ENCODE measurements around the gene ANKRD12.

The ANKRD12 gene

GRCh38 chr18:9174302-9174701, 37.7 kb downstream of the ANKRD12 start:
- DNase-seq (ENCODE audit: insufficient read length, low spot score) (no peak), FAIRE-seq (no peak)
- TF ChIP-seq POLR2A (IDR thresholded peaks at IDR 0.05; ENCODE audit: low read depth, low read length) (no peak), PAX5 (IDR thresholded peaks at IDR 0.05; ENCODE audit: insufficient read depth, low read length, severe bottlenecking) (no peak), SPI1 (IDR thresholded peaks at IDR 0.05; ENCODE audit: low read depth, low read length) (no peak), POU2F2 (IDR thresholded peaks at IDR 0.05; ENCODE audit: low read depth, low read length) (no peak), POLR2AphosphoS5 (IDR thresholded peaks at IDR 0.05; ENCODE audit: low read depth, low read length) (no peak)

DNA sequence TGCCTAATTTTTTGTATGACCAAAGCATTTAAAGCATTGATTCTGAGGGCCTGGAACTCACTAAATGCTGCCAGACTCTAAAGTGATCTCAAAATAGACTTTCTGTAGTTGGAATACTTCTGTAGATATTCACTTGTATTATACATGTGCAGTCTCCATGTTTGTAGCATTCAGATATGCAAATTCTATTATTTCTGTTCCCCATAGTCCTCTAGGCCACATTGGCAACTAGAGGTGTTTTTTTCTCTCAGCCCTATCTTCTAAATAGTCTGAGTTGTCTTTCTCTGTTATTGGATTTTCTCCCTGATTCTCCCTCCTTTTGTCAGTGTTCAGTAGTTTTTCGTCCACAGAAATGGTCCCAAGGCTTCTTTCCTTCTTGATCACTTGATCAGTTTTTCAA, 38.5 kb downstream of the ANKRD12 start:
- TF ChIP-seq SPI1 (IDR thresholded peaks at IDR 0.05; ENCODE audit: low read depth, low read length) (no peak), POLR2A (IDR thresholded peaks at IDR 0.05; ENCODE audit: low read depth, low read length) (no peak)
- FAIRE-seq: no peak

GRCh38 chr18:9177031-9177430, 40.5 kb downstream of the ANKRD12 start:
- no peak for DNase-seq (ENCODE audit: insufficient read length, low spot score)
- TF ChIP-seq POLR2A (IDR thresholded peaks at IDR 0.05; ENCODE audit: low read depth, low read length) (no peak), POU2F2 (IDR thresholded peaks at IDR 0.05; ENCODE audit: low read depth, low read length) (no peak), PAX5 (IDR thresholded peaks at IDR 0.05; ENCODE audit: insufficient read depth, low read length, severe bottlenecking) (no peak), TAF1 (IDR thresholded peaks at IDR 0.05; ENCODE audit: low read depth, low read length) (no peak)
- FAIRE-seq: no peak

More for the DNA sequence above, 38.5 kb downstream of the ANKRD12 start:
- DNase-seq (ENCODE audit: insufficient read length, low spot score): no peak

- no peak for TF ChIP-seq PAX5 (IDR thresholded peaks at IDR 0.05; ENCODE audit: insufficient read depth, low read length, severe bottlenecking)
- TF ChIP-seq TAF1 (IDR thresholded peaks at IDR 0.05; ENCODE audit: low read depth, low read length): no peak
- TF ChIP-seq POLR2A (IDR thresholded peaks at IDR 0.05; ENCODE audit: low read depth, low read length): no peak
- TF ChIP-seq POLR2AphosphoS5 (IDR thresholded peaks at IDR 0.05; ENCODE audit: low read depth, low read length): no peak
- TF ChIP-seq SPI1 (IDR thresholded peaks at IDR 0.05; ENCODE audit: low read depth, low read length): no peak
- TF ChIP-seq POU2F2 (IDR thresholded peaks at IDR 0.05; ENCODE audit: low read depth, low read length): no peak
- DNase-seq (ENCODE audit: insufficient read length, low spot score): no peak
- no peak for FAIRE-seq
Observed at GRCh38 chr18:9177466-9177865, 40.9 kb downstream of the ANKRD12 start.

DNA sequence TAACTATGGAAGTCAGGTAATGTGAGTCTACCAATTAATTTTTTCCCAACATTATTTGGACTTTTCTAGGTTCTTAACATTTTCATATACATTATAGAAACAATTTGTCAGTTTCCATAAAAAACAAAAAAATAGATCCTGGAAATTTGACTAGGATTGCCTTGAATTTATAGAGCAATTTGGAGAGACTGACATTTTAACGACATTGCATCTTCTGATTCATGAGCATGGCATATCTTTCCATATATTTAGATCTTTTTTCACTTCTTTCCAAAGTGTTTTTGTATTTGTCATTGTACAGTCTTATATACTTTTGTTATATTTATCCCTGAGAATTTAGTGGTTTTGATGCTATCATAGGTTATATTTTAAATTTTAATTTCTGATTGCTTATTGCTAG, 42.0 kb downstream of the ANKRD12 start:
- TF ChIP-seq TAF1 (IDR thresholded peaks at IDR 0.05; ENCODE audit: low read depth, low read length) (no peak), POLR2AphosphoS5 (IDR thresholded peaks at IDR 0.05; ENCODE audit: low read depth, low read length) (no peak), POU2F2 (IDR thresholded peaks at IDR 0.05; ENCODE audit: low read depth, low read length) (no peak), POLR2A (IDR thresholded peaks at IDR 0.05; ENCODE audit: low read depth, low read length) (no peak), SPI1 (IDR thresholded peaks at IDR 0.05; ENCODE audit: low read depth, low read length) (no peak), PAX5 (IDR thresholded peaks at IDR 0.05; ENCODE audit: insufficient read depth, low read length, severe bottlenecking) (no peak)
- DNase-seq (ENCODE audit: insufficient read length, low spot score): no peak
- no peak for FAIRE-seq

DNA sequence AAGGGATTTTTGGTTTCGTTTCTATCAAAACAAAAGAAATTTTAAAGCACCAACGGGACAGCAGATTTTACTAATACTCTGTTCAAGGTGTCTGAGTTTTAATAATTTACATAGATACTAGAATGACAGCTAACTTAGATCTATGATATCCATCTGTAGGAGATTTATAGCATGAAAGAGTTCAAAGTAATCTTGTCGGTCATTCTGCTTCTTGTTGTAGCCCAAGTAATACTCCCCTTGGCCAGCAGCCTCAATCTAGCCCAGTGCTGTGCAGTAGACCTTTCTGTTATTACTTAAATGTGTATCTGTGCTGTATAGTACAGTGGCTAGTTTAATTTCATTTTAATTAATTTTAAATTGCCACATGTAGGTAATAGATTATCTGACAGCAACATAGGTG, 44.7 kb downstream of the ANKRD12 start:
- no peak for DNase-seq (ENCODE audit: insufficient read length, low spot score)
- FAIRE-seq: no peak
- TF ChIP-seq TAF1 (IDR thresholded peaks at IDR 0.05; ENCODE audit: low read depth, low read length) (no peak), POU2F2 (IDR thresholded peaks at IDR 0.05; ENCODE audit: low read depth, low read length) (no peak), POLR2A (IDR thresholded peaks at IDR 0.05; ENCODE audit: low read depth, low read length) (no peak), SPI1 (IDR thresholded peaks at IDR 0.05; ENCODE audit: low read depth, low read length) (no peak), PAX5 (IDR thresholded peaks at IDR 0.05; ENCODE audit: insufficient read depth, low read length, severe bottlenecking) (no peak), POLR2AphosphoS5 (IDR thresholded peaks at IDR 0.05; ENCODE audit: low read depth, low read length) (no peak)

GRCh38 chr18:9182852-9183399, 46.3 kb downstream of the ANKRD12 start:
- DNase-seq (ENCODE audit: insufficient read length, low spot score) (no peak), FAIRE-seq (no peak)
- TF ChIP-seq SPI1 (IDR thresholded peaks at IDR 0.05; ENCODE audit: low read depth, low read length): peak; percentile 85
- no peak for TF ChIP-seq POLR2A (IDR thresholded peaks at IDR 0.05; ENCODE audit: low read depth, low read length)

- peak; percentile 74 for FAIRE-seq
- DNase-seq (ENCODE audit: insufficient read length, low spot score): no peak
- TF ChIP-seq SPI1 (IDR thresholded peaks at IDR 0.05; ENCODE audit: low read depth, low read length) (no peak), POLR2AphosphoS5 (IDR thresholded peaks at IDR 0.05; ENCODE audit: low read depth, low read length) (0 out of 2 replicates have a peak, but pooled peaks have one; percentile 32), POLR2A (IDR thresholded peaks at IDR 0.05; ENCODE audit: low read depth, low read length) (0 out of 2 replicates have a peak, but pooled peaks have one; percentile 37)
Observed at GRCh38 chr18:9184998-9185613, 48.5 kb downstream of the ANKRD12 start.

DNA sequence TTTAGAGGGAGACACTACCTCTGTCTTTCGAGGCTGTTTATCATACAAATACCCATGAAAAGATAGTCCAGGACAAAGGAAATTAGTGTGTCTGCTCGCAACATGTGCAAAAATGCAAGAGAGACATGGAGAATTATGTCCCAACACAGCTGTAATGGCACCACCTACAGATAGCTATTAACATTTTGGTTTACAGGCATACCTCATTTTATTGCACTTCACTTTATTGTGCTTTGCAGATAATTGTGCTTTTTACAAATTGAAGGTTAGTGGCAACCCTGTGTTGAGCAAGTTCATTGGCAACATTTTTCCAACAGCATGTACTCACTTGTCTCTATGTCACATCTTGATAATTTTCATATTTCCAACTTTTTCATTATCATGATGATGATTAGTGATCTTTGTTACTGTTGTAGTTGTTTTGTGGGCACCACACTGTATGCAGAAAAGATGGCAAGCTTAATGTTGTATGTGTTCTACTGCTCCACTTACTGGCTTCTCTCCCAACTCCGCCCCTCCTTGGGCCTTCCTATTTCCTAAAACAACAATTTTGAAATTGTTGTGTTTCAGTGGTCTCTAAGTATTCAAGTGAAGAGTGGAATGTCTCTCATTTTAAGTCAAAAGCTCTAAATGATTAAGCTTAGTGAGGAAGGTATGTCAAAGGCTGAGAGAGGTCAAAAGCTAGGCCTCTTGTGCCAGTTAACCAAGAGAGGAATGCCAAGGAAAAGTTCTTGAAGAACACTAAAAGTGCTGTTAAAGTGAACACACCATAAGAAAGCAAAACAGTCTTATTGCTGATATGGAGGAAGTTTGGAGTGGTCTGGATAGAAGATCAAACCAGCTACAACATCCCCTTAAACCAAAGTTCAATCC, 52.0 kb downstream of the ANKRD12 start:
- peak; percentile 13 for FAIRE-seq
- TF ChIP-seq POLR2A (IDR thresholded peaks at IDR 0.05; ENCODE audit: low read depth, low read length) (no peak), PAX5 (IDR thresholded peaks at IDR 0.05; ENCODE audit: insufficient read depth, low read length, severe bottlenecking) (no peak), POU2F2 (IDR thresholded peaks at IDR 0.05; ENCODE audit: low read depth, low read length) (no peak), POLR2AphosphoS5 (IDR thresholded peaks at IDR 0.05; ENCODE audit: low read depth, low read length) (no peak), TAF1 (IDR thresholded peaks at IDR 0.05; ENCODE audit: low read depth, low read length) (no peak), SPI1 (IDR thresholded peaks at IDR 0.05; ENCODE audit: low read depth, low read length) (no peak)
- DNase-seq (ENCODE audit: insufficient read length, low spot score): no peak

GRCh38 chr18:9189491-9189890, 52.9 kb downstream of the ANKRD12 start:
- FAIRE-seq: no peak
- no peak for DNase-seq (ENCODE audit: insufficient read length, low spot score)
- no peak for TF ChIP-seq SPI1 (IDR thresholded peaks at IDR 0.05; ENCODE audit: low read depth, low read length)
- no peak for TF ChIP-seq POLR2AphosphoS5 (IDR thresholded peaks at IDR 0.05; ENCODE audit: low read depth, low read length)
- no peak for TF ChIP-seq TAF1 (IDR thresholded peaks at IDR 0.05; ENCODE audit: low read depth, low read length)
- no peak for TF ChIP-seq POLR2A (IDR thresholded peaks at IDR 0.05; ENCODE audit: low read depth, low read length)
- no peak for TF ChIP-seq POU2F2 (IDR thresholded peaks at IDR 0.05; ENCODE audit: low read depth, low read length)
- no peak for TF ChIP-seq PAX5 (IDR thresholded peaks at IDR 0.05; ENCODE audit: insufficient read depth, low read length, severe bottlenecking)
